Naive thymus-derived CD8-positive, alpha-beta T cell (primary cell): ENCODE data around the gene PPP1R14B. TPM values are rescaled to one million over a fixed set of nuclear protein-coding genes. Genes with fewer than 3 reads are reported as not detected.
A peak's percentile ranks its signal among the peaks of the same experiment; 100 is the strongest.

Source experiments
- ATAC-seq, 2 donors: fragments of 150-1000 bp; cut with Tn5 transposase in 1 of 2; sonication (Bioruptor Pico), chemical (Tn5 transposase) in 1 of 2; 1 replicate in 1 of 2; 2 replicates in 1 of 2; pipeline ENCODE4 v1.10.0; 2021; ENCODE audit warnings: mild to moderate bottlenecking in 2 of 2, moderate library complexity in 2 of 2
- POLR2A ChIA-PET: fragments of 350-600 bp; sonication (Branson Sonifier 250); formaldehyde crosslinking; loops from one replicate; lab custom pipeline; 2021; ENCODE audit warnings: antibody characterized with exemption; lab: Charles Lee
- DNase-seq, 10 donors: peaks; one replicate each; pipeline versions ENCODE4 v3.0.0 to v3.0.0-alpha.2; 2020 to 2022
- H3K27ac Mint-ChIP-seq, 10 donors: one replicate each; pipeline ENCODE4 v1.8.0; 2020 to 2022; ENCODE audit warnings: mild to moderate bottlenecking in 10 of 10, mixed read lengths in 10 of 10, moderate library complexity in 4 of 10, inconsistent platforms in 1 of 10
- H3K27me3 Mint-ChIP-seq, 5 donors: one replicate each; pipeline ENCODE4 v1.8.0; 2021 to 2022; ENCODE audit warnings: mixed read lengths in 5 of 5
- H3K36me3 Mint-ChIP-seq, 3 donors: one replicate each; pipeline ENCODE4 v1.8.0; 2020 to 2022; ENCODE audit warnings: mixed read lengths in 3 of 3, mild to moderate bottlenecking in 2 of 3, inconsistent platforms in 1 of 3
- H3K4me1 Mint-ChIP-seq, 4 donors: one replicate each; pipeline ENCODE4 v1.8.0; 2021 to 2022; ENCODE audit warnings: mixed read lengths in 4 of 4
- H3K4me3 Mint-ChIP-seq, 10 donors: one replicate each; pipeline ENCODE4 v1.8.0; 2020 to 2022; ENCODE audit warnings: mild to moderate bottlenecking in 10 of 10, mixed read lengths in 10 of 10, moderate library complexity in 6 of 10, inconsistent platforms in 1 of 10
- H3K9me3 Mint-ChIP-seq, 9 donors: one replicate each; pipeline ENCODE4 v1.8.0; 2020 to 2022; ENCODE audit warnings: mixed read lengths in 9 of 9, mild to moderate bottlenecking in 3 of 9, inconsistent platforms in 1 of 9, moderate library complexity in 1 of 9
- polyA plus RNA-seq, 3 donors: library from polyadenylated mRNA; unstranded; fragments of 300-500 nt; fragmentation: Illumina TruSeq; gene quantifications; one replicate each; pipeline ENCODE4 v1.2.3, GENCODE V29; 2021
- total RNA-seq, 8 experiments: library from RNA in 2 of 8; stranded (reverse) in 2 of 8; gene quantifications; one replicate each; pipeline ENCODE4 v1.2.3 and lab custom pipeline; 2021 to 2026

The PPP1R14B gene
- total and polyA plus RNA-seq, 5 experiments from 2014 or later, result 22.4 to 50.6 (median 45.4) TPM

DNA sequence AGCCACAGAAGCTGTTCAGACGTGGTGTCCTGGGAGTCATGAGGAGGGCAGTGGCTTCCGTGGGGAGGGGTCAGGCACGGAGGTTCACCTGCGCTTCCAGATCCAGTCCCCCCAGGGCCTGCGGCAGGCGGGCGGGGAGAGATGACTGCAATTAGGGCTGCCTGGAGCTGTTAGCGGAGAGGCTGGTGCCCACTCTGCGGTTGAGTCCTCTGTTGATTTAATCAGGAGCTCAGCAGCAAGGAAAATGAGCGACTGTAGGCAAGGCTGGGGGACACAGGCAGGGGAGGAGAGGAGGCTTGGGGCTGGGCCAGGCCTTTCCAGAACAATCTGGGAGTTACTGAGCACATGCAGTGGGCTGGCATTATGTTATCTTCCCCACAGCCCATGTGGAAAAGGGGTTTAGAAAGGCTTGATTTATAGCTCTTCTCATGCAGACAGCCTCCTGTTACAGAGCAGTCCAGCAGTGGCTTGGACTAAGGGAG is 17.7 kb upstream of the PPP1R14B start:
- POLR2A ChIA-PET, result interaction anchor here (0.6 to 1.6 kb wide), 6 partner anchors 10 to 57 kb away, joined by 3 to 6 read pairs (median 4); partner anchors contain the start of gene FERMT3

GRCh38 chr11:64263947-64264317 is 17.2 kb upstream of the PPP1R14B start:
- POLR2A ChIA-PET, result interaction anchor here (0.6 to 1.6 kb wide), 5 partner anchors 10 to 57 kb away, joined by 3 to 6 read pairs (median 4); partner anchors contain the start of gene FERMT3
- H3K4me3 Mint-ChIP-seq, result no peak overlapping the region
- H3K9me3 Mint-ChIP-seq, result no peaks in the 10 kb centered on the region
- no peaks in the 10 kb centered on the region for H3K27me3 Mint-ChIP-seq
- peaks cover 0 to 4% (median 0%) of the 10 kb centered on the region in 3 donors for H3K36me3 Mint-ChIP-seq
- no peak for DNase-seq
- no peak for ATAC-seq
- H3K4me1 Mint-ChIP-seq, result peaks cover 13 to 15% (median 14%) of the 10 kb centered on the region in 4 donors
- no peak overlapping the region for H3K27ac Mint-ChIP-seq

More for the DNA sequence above, 17.7 kb upstream of the PPP1R14B start:
- no peak for DNase-seq
- no peak for ATAC-seq
- Mint-ChIP-seq H3K27me3 (no peaks in the 10 kb centered on the region), H3K4me1 (peaks cover 16 to 19% (median 17%) of the 10 kb centered on the region in 4 donors), H3K9me3 (no peaks in the 10 kb centered on the region), H3K4me3 (no peak overlapping the region), H3K36me3 (peaks cover 0 to 1% (median 0%) of the 10 kb centered on the region in 3 donors), H3K27ac (peak overlapping the region in 2 of 10 donors; percentile 21 to 62)

DNA sequence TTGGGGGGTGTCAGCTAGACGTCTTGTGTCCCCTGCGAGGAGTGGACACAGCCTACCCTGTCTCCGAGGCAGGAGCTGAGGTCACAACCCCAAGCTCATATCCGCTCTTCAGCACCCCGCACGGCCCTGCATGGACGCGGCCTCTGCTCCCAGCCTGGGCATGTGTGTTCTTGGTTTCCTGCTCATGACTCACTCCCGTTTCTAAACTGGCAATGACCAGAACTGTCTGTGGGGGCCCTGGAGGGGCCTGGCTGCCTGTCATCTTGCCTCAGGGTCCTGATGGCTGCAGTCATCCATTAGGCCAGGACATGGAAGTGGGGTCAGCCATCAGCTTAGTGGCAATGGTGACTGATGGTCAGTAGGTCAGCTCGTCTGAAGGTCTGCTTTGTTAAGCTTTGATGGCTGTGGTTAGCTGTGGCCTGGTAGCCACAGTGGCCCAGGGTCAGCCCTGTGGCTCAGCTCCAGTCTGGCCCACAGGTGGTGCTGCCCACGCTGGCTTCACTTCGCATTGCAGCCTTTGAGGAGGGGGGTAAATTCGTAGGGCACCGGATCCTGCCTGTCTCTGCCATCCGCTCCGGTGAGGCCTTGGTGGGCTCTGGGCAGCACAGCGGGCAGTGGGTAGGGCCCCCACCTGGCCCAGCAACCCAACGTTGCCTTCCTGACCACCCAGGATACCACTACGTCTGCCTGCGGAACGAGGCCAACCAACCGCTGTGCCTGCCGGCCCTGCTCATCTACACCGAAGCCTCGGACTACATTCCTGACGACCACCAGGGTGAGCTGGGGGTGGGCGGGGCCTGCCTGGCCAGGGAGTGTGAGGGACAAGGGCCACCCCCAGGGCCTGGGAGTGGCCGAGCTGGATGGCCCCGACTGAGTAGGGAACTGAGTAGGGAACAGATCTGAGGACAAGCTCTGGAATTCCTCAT is 16.5 kb upstream of the PPP1R14B start:
- ATAC-seq (no peak), DNase-seq (no peak)
- Mint-ChIP-seq H3K27me3 (no peaks in the 10 kb centered on the region), H3K4me3 (no peak overlapping the region), H3K9me3 (no peaks in the 10 kb centered on the region), H3K4me1 (peaks cover 8 to 11% (median 8%) of the 10 kb centered on the region in 4 donors), H3K36me3 (peaks cover 0 to 4% (median 0%) of the 10 kb centered on the region in 3 donors), H3K27ac (peak overlapping the region in 1 of 10 donors; percentile 44)
- POLR2A ChIA-PET, result interaction anchor here (0.6 to 1.6 kb wide), 4 partner anchors 9 to 17 kb away, joined by 3 to 6 read pairs (median 4); no protein-coding TSS in a partner anchor

- peaks cover 0 to 5% (median 4%) of the 10 kb centered on the region in 3 donors for H3K36me3 Mint-ChIP-seq
- POLR2A ChIA-PET, result interaction anchor here (0.6 to 1.0 kb wide), 2 partner anchors 10 to 16 kb away, joined by 3 read pairs; no protein-coding TSS in a partner anchor
These were observed 15.7 kb upstream of the PPP1R14B start for GRCh38 chr11:64262271-64263002.

DNA sequence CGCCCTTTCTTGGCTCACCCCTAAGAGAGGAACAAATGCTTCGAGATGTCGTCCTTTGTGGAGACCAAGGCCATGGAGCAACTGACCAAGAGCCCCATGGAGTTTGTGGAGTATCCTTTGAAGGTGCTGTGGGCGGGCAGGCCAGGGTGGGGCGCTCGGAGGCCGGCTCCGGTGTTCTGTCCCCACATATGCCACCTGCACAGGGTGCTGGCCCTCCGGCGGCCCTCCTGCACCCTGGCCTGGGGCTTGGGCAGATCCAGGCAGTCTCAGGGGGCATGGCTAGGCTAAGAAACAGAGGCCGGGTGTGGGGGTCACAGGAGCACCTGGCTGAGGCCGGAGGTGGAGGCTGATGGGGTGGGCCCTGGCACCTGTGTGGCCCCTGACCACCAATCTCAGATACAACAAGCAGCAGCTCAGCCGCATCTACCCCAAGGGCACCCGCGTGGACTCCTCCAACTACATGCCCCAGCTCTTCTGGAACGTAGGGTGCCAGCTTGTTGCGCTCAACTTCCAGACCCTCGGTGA is 14.9 kb upstream of the PPP1R14B start:
- Mint-ChIP-seq H3K27ac (no peak overlapping the region), H3K9me3 (no peaks in the 10 kb centered on the region), H3K27me3 (no peaks in the 10 kb centered on the region), H3K4me3 (peak overlapping the region in 1 of 10 donors; percentile 14), H3K36me3 (peaks cover 0 to 6% (median 4%) of the 10 kb centered on the region in 3 donors), H3K4me1 (peaks cover 0 to 4% (median 0%) of the 10 kb centered on the region in 4 donors)
- no peak for ATAC-seq
- no peak for DNase-seq
- POLR2A ChIA-PET, result interaction anchor here (1.0 kb wide), 1 partner anchor 9 kb away, joined by 3 read pairs; no protein-coding TSS in a partner anchor

More at GRCh38 chr11:64262271-64263002, 15.7 kb upstream of the PPP1R14B start:
- DNase-seq (peak in 1 of 10 donors; percentile 53), ATAC-seq (no peak)
- Mint-ChIP-seq H3K9me3 (no peaks in the 10 kb centered on the region), H3K27ac (no peak overlapping the region), H3K4me3 (no peak overlapping the region), H3K4me1 (peaks cover 0 to 6% (median 0%) of the 10 kb centered on the region in 4 donors), H3K27me3 (no peaks in the 10 kb centered on the region)

GRCh38 chr11:64260147-64260708 is 13.5 kb upstream of the PPP1R14B start:
- Mint-ChIP-seq H3K27ac (peak overlapping the region in 1 of 10 donors; percentile 21), H3K4me1 (peaks cover 0 to 4% (median 0%) of the 10 kb centered on the region in 4 donors), H3K9me3 (no peaks in the 10 kb centered on the region), H3K4me3 (no peak overlapping the region), H3K36me3 (peaks cover 0 to 7% (median 4%) of the 10 kb centered on the region in 3 donors), H3K27me3 (no peaks in the 10 kb centered on the region)
- ATAC-seq (no peak), DNase-seq (no peak)
- POLR2A ChIA-PET, result interaction anchor here (0.7 kb wide), 1 partner anchor 54 kb away, joined by 5 read pairs; no protein-coding TSS in a partner anchor

DNA sequence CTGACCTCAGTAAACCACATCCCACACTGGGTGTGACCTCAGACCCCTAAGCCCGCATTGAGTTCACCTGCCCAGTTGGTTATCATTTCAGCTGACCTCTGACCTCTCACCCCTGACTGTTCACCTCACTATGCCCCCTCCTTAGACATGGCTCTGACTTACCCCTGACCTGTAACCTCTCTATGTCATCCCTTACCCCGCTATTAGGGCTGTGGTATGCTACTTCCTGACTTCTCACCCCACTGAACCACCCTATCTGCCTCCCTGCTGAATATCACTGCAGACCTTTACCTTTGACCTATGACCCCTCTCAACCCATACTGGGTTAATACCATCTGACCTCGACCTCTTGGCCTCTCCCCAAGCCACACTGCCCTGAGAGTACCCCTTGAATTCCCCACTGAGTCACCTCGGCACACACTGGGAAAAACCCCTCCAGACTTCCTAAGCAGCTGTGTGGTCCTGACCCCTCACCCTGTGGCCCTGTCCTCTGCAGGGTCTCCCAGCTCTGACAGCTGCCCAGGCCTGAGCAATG is 12.9 kb upstream of the PPP1R14B start:
- DNase-seq (no peak), ATAC-seq (no peak)
- Mint-ChIP-seq H3K9me3 (no peaks in the 10 kb centered on the region), H3K4me1 (peaks cover 0 to 4% (median 0%) of the 10 kb centered on the region in 4 donors), H3K27ac (peak overlapping the region in 2 of 10 donors; percentile 59 to 70), H3K4me3 (peak overlapping the region in 1 of 10 donors; percentile 41), H3K36me3 (peaks cover 0 to 7% (median 4%) of the 10 kb centered on the region in 3 donors), H3K27me3 (no peaks in the 10 kb centered on the region)
- POLR2A ChIA-PET, result interaction anchor here (1.4 to 3.1 kb wide), 2 partner anchors 9 to 16 kb away, joined by 3 to 13 read pairs; no protein-coding TSS in a partner anchor

DNA sequence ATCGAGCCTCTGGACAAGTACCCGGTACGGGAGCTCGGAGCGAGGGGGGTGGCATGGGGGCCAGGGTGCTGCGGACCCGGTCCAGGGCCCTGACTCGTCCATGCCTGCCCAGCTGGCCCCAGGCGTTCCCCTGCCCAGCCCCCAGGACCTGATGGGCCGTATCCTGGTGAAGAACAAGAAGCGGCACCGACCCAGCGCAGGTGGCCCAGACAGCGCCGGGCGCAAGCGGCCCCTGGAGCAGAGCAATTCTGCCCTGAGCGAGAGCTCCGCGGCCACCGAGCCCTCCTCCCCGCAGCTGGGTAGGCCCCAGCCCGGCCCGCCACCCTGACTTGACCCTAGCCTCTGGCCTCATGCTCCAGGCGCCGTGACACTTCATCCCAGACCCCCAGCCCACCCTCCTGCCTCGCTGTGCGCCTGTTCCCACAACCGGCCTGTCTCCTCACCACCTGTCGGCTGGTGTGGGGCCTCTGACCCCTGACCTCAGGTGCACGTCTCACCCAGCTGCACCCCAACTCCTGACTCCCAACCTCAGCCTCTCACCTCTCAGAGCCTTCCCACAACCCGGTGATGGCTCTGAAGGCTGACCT is 12.3 kb upstream of the PPP1R14B start:
- peak in 1 of 10 donors; percentile 63 for DNase-seq
- H3K36me3 Mint-ChIP-seq, result peaks cover 0 to 7% (median 4%) of the 10 kb centered on the region in 3 donors
- no peaks in the 10 kb centered on the region for H3K27me3 Mint-ChIP-seq
- H3K9me3 Mint-ChIP-seq, result no peaks in the 10 kb centered on the region
- no peak for ATAC-seq
- H3K4me1 Mint-ChIP-seq, result peaks cover 0 to 4% (median 0%) of the 10 kb centered on the region in 4 donors
- POLR2A ChIA-PET, result interaction anchor here (1.4 to 3.1 kb wide), 2 partner anchors 9 to 15 kb away, joined by 3 to 13 read pairs; no protein-coding TSS in a partner anchor
- H3K4me3 Mint-ChIP-seq, result no peak overlapping the region
- peak overlapping the region in 1 of 10 donors; percentile 70 for H3K27ac Mint-ChIP-seq

GRCh38 chr11:64258356-64258755 is 11.6 kb upstream of the PPP1R14B start:
- Mint-ChIP-seq H3K27me3 (no peaks in the 10 kb centered on the region), H3K9me3 (no peaks in the 10 kb centered on the region), H3K27ac (no peak overlapping the region), H3K4me3 (no peak overlapping the region), H3K4me1 (peaks cover 0 to 6% (median 1%) of the 10 kb centered on the region in 4 donors), H3K36me3 (peaks cover 0 to 7% (median 4%) of the 10 kb centered on the region in 3 donors)
- DNase-seq, result no peak
- ATAC-seq, result no peak
- POLR2A ChIA-PET, result interaction anchor here (0.7 to 3.1 kb wide), 2 partner anchors 10 to 13 kb away, joined by 3 to 13 read pairs; no protein-coding TSS in a partner anchor

GRCh38 chr11:64256300-64256699 is 9.6 kb upstream of the PPP1R14B start:
- no peak overlapping the region for H3K27ac Mint-ChIP-seq
- ATAC-seq, result no peak

More at GRCh38 chr11:64256300-64256699, 9.6 kb upstream of the PPP1R14B start:
- Mint-ChIP-seq H3K36me3 (peaks cover 0 to 7% (median 4%) of the 10 kb centered on the region in 3 donors), H3K4me1 (peaks cover 7 to 15% (median 9%) of the 10 kb centered on the region in 4 donors), H3K4me3 (no peak overlapping the region), H3K9me3 (no peaks in the 10 kb centered on the region), H3K27me3 (no peaks in the 10 kb centered on the region)
- POLR2A ChIA-PET, result interaction anchor here (0.9 to 3.1 kb wide), 4 partner anchors 9 to 26 kb away, joined by 3 to 13 read pairs (median 4); partner anchors contain the start of gene PPP1R14B
- DNase-seq, result no peak
